ENCODE measurements around the gene DNAJB1.
"Not testable (repeated sequence)": the region's sequence is repeated elsewhere in the genome, so short reads cannot be mapped to it uniquely, and the experiment has no call there.

DNAJB1 gene

DNA sequence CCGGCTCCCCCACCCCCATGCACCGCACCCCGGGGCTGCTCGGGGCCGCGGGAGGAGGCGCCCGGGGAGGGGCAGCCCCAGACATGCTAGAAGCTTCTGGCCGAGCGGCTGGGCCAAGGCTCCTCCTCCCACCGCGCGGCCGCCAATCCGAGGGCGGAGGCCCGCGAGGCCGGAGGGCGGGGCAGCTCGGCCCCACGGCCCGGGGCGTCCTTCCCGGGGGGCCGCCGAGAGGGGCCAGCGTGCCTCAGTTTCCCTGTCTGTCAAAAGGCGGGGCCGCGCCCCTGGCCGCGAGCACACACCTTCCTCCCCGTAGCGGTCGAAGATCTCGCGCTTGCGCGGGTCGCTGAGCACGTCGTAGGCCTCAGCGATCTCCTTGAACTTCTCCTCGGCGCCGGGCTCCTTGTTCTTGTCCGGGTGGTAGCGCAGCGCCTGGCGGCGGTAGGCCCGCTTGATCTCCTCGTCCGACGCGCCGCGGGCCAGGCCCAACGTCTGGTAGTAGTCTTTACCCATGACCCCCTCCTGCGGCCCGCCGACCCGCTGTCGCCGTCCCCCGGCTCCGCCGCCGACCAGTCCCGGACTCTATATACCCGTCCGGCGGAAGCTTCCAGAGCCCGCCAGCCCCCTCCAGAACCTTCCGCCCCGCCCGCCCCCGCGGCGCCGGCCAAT, at the start of gene DNAJB1:
TSS of gene DNAJB1 (minus strand) at position 558 of the 666 bp plus-strand sequence. CDS start at position 510, 48 bp downstream.
- peak in 1 of 2 donors; percentile 53 for DNase-seq (ENCODE audit: extremely low read depth in 1 of 2, low read depth in 1 of 2)

DNA sequence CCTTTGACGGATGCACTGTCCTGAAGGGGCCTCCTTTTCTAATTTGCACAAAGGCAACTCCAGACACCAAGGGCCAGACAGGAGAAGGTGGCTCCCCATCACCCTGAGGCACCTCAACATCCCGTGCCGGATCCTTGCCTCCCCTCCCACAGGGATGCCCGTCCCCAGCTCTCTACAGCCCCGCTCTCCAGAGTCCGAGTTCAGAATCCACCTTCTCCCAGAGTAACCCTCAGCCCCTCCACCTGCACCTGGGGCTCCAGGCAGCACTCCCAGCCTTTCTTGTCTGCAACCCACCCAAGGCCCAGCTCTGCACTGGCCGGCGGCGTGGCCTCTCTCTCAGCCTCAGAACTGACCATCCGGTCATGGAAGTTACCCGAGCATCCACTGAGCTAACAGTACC, 48.9 kb upstream of the DNAJB1 start:
- no peak for DNase-seq (ENCODE audit: extremely low read depth in 1 of 2, low read depth in 1 of 2)

DNA sequence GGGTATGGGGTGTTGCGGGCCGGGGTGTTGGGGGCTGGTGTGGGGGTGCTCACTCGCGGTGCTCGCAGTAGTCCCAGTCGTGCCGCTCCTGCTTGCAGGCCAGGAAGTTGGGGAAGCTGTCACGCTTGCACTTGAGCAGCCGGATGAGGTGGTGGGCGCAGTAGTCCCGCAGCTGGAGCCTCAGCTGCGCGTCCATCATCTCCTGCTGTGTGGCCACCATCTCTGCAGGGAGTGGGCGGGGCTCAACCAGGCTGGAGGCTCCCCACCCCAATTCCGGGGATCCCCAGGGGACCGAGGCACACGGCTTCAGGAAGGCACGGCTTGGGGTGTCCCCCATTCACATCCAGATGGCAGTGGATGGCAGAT, 48.5 kb upstream of the DNAJB1 start:
- no peak for DNase-seq (ENCODE audit: extremely low read depth in 1 of 2, low read depth in 1 of 2)

DNA sequence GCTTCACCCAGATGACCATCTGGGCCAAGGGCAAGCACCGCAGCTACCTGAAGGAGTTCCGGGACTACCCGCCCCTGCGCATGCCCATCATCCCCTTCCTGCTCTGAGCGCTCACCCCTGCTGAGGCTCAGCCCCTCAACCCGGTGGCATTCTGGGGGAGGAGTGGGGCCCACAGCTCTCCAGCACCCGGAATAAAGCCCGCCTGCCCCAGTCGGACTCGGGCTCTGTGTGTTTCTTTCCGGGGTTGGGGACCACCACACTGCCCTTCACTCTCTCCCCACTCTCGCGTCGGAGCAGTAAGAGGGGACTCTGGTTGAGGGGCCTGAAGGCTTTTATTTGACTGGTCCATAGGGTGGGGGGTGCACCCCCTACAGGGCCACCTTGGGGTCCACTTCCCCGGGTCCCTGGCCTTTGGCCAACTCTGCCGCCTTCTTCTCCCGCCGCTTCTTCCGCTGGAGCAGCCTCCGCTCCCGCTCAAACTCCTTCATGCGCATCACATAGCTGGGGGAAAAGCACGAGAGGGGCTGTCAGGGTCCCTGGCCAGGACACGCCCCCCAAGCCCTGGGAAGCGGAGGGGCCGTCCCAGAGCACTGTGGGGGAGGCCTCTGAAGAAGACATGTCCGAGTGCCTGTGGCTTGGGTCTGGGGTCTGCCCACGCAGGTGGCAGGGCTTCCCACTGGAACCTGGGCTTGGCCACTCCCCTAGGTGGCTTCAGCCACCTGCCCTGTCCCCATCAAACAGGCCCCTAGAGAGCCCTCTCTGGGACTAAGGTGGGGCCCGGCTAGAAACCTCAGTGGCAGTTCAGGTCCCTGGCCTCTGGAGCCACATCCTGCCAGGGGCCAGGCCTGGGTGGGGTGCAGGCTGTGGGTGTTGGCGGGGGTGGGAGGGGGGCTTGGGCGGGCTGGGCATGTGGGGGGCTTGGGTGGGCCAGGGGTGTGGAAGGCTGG, 47.8 kb upstream of the DNAJB1 start:
- no peak for DNase-seq (ENCODE audit: extremely low read depth in 1 of 2, low read depth in 1 of 2)

DNA sequence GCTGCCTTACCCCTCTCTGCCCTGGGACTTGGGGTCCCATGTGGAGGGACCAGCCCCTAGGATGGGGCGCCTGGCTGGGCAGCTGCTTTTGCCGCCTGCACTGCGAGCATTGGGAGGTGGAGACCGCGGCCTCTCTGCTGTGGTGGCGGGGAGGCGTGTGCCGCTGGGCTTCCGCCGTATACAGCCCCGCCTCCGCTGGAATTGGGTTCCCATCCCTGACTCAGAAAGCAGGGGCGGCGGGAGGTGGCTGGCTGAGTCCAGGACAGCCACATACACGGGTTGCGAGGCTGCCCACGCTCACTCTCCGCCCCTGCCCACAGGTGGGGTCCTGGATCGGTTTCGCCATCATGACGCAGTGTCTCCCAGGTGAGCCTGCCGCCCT, 47.1 kb upstream of the DNAJB1 start:
- no peak for DNase-seq (ENCODE audit: extremely low read depth in 1 of 2, low read depth in 1 of 2)

DNA sequence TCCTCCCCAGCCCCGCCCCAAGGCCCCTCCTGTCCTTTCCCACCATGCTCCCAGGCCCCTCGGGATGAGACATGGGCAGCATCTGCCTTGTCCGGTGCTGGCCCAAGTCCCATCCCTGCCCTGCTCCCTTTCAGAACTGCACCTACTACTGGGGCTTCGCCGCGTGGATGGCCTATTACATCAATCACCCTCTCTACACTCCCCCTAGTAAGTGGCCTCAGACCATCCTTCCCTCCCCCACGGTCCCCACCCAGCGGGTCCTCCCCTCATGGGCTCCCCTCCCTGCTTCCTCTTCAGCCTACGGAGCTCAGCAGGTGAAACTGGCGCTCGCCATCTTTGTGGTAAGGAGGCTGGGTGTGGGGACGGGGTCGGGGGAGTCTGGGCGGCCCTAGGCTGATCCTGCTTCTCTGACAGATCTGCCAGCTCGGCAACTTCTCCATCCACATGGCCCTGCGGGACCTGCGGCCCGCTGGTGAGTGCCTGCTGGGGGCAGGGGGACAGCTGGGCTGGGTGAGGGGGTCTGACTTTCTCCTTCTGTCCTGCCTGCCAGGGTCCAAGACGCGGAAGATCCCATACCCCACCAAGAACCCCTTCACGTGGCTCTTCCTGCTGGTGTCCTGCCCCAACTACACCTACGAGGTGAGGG, 46.6 kb upstream of the DNAJB1 start:
- DNase-seq (ENCODE audit: extremely low read depth in 1 of 2, low read depth in 1 of 2): not testable (repeated sequence)

DNA sequence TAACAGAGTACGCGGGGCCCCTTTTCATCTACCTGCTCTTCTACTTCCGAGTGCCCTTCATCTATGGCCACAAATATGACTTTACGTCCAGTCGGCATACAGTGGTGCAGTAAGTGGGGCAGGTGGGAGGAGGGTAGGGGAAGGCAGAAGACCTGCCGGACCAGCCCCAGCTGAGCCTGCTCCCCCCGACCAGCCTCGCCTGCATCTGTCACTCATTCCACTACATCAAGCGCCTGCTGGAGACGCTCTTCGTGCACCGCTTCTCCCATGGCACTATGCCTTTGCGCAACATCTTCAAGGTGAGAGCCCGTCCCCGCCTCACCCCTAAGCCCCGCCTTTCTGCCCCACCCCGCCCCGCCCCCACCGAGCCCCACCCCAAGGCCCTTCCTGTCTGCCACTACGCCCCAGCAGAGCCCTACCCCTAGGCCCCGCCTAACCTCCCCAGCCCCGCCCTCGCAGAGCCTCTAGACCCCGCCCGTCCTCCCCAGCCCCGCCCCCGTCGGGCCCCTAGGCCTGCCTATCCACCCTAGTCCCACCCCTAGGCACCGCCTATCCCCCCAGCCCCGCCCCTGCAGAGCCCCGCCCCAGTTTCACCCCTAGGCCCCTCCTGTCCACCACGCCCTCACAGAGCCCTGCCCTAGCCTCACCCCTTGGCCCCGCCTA, 45.9 kb upstream of the DNAJB1 start:
- peak in 1 of 2 donors; percentile 18 for DNase-seq (ENCODE audit: extremely low read depth in 1 of 2, low read depth in 1 of 2)

DNA sequence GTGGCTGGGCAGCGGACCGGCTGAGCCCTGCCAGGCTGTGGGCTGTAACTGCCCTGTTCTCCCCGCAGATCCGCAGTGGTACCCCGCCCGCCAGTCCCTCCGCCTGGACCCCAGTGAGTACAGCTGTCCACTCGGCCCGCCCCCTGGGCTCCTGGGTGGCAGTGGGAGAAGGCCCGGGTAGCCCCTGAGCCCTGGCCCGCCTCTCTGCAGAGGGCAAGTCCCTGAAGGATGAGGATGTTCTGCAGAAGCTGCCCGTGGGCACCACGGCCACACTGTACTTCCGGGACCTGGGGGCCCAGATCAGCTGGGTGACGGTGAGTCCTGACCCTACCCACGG, 45.4 kb upstream of the DNAJB1 start:
- no peak for DNase-seq (ENCODE audit: extremely low read depth in 1 of 2, low read depth in 1 of 2)

DNA sequence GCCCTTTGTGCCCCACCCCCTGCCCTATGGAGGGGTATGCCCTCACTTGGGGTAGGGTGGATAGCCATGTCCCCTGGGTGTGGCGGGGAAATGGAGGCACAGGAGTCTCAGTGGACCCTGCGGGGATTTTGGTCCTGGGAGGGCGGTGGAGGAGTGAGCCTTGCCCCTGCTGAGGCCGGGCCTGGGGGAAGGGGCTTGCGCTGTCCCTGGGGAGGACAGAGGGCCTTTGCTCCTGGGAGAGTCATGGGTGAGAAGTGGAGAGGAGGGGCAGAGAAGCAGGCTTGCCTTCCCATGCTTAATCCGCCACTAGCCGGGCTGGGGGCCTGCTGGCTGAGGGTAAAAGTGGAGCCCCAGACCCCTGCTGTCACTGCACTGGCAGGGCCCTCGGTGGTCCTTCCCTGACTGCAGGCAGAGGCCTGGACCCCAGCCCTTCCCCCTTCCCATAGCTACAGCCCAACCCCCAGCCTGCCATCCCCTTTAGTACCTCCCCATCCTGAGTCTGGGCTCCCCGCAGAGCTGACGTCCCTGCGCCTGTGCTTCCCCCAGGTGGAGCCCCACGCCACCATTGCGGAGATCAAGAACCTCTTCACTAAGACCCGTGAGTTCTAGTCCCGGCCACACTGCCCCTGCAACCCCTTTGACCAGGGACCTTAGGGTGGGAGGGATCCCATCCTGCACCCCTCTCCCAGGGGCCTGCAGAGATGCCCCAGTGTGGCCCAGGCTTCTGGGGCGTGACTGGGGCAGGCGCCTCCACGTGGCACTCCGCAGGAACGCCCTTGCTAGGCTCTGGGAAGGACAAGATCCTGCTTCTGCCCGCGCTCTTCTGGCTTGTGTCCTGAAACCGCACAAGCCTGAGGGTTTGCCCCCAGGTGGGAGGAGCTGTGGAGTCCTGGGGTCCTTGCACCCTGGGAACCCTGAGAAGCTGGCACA, 44.7 kb upstream of the DNAJB1 start:
- no peak for DNase-seq (ENCODE audit: extremely low read depth in 1 of 2, low read depth in 1 of 2)

DNA sequence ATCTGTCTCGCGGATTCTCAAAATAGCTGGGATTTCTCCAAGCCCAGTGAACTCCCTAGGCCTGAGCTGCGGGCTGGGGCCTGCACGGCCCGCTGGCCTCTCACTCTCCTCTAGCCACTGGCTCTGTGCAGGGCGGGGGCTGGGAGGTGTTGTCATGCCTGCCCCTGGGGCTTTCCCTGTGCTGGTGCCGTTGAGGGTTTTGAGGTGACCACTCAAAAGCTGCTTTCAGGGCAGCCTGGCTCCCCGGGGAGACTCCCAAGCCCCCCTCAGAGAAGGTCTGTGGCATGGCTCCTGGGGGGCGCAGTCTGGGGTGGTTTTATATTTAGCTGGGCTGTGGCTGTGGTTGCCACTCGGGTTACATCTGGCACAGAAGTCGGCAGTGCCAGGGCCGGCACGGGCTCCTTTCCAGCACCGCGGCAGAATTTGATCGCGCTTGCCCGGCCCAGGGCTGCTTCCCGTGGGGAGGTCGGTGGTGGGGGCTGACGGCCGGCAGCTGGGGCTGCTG, 43.7 kb upstream of the DNAJB1 start:
- no peak for DNase-seq (ENCODE audit: extremely low read depth in 1 of 2, low read depth in 1 of 2)

DNA sequence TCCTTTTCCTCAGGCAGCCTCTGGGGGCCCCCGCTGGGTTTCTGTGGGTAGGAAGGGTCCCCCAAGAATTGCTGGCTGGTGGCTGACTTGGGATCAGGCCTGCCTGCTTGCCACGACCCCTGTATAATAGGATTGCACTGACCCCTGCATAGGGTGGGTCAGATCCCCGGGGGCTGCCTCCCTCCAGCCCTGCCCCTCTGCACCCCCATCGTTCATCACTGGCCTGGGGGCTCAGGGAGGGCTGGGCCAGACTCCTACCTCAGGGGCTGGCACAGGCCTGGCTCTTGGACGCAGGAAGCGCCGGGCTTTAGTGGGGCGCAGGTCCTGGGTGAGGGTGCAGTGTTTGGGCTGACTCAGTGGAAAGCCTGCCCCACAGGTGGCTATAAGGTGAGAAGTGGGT, 43.1 kb upstream of the DNAJB1 start:
- DNase-seq (ENCODE audit: extremely low read depth in 1 of 2, low read depth in 1 of 2): no peak

DNA sequence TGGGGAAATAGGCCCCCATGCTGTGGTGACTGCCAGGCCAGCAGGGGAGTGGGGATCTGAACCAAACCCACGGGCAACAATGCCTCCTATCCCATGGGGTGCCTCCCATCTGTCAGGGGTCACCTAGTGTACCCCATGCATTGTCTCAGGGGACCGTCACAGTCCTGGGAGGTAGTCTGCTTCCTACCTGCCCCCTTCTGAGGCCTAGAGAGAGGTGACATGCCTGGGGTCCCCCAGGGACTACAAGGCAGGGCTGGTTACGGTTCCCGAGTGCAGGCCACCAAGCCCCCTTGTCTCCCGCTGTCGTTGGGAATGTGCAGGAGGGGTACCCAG, 42.5 kb upstream of the DNAJB1 start:
- no peak for DNase-seq (ENCODE audit: extremely low read depth in 1 of 2, low read depth in 1 of 2)

DNA sequence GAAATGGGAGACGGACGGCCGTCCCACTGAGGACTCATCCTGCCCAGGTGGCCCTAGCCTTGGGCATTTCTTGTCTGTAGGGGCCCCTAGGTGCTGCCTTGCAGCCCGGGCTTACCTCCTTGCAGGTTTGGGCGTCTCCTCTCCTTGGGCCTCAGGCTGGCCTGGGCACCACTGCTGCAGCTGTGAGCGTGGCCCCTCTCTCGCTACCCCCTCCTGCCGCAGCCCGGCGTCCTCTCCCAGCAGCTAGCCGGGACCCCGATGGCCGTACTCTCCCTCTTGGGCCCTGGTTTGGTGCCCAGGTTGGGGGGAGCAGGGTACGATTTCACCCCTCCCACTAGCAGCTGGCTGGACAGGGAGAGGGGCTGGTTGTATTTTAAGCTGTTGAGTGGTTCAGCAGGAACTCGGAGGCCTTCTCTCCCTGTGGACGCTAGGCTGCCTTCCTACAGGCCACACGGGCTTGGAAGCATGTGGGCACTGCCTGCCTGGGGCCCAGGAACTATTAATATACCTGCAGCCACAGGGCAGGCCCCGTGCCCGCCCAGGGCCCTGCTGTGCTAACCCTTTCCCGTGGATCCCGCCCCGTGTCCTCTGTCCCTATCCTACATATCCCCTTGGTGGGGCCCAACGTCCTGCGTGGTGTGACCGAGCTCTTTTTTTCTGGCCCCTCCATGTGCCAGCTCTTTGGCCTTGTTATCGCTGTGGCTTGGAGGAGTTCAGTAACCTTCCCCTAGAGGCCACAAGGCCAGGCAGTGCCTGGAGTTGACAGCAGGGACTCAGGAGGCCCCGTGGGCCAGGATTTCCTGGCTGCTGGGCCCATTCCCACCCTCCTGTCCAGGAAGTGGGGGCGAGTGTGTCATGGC, 41.9 kb upstream of the DNAJB1 start:
- DNase-seq (ENCODE audit: extremely low read depth in 1 of 2, low read depth in 1 of 2): no peak

DNA sequence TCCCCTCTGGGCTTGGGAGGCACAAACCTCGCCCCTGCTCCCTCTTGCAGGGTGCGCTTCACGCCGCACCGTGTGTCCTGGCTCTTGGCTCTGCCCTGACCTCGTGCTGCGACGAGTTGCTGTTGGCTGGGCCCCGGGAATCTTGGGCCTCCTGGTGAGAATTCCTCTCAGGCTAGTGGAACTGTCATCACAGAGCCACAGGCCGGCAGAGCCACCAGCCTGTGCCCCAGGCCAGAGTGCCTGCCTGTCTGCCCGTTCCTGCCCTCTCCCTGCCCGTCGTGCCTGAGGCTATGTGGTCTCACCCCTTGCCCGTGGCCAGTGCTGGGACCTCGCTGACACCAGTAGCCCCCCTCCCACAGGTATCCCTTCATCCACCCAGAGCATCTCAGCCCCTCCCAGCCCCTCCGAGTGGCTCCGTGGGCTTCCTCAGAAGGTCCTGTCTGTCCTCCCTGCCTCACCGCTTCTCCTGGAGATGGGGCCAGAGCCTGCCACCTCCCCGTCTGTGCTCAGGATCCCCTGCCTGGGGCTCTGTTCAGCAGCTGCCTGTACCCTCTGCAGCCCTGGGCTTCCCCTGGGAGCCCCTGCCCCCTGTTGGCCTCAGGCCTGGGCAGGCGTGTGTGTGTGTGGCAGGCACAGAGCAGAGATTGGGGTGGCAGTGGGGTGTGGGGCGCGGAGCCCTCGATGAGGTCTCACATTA, 40.3 kb upstream of the DNAJB1 start:
- DNase-seq (ENCODE audit: extremely low read depth in 1 of 2, low read depth in 1 of 2): no peak

DNA sequence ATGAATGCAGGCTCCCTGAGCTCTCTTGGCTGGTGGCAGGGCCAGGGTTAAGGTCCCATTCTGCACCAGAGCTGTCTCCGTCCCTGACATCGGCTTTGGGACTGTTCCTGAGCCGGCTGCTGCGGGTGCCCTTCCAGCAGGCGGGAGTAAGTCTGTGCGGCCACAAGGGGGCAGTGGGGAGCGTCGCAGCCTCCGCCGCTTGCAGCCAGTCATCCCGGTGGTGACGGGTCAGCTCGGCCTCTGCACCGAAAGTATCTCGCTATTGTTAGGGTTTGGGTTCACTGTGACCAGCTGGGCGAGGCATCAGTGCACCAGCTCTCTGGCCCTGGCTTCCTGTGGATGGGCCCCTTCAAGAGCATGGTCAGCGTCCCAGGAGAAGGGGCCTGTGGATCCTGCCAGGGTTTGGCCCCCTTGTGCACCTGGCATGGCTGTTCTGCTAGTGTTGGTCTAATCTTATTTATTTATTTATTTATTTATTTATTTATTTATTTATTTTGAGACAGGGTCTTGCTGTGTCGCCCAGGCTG, 38.5 kb upstream of the DNAJB1 start:
- peak; percentile 36 to 67 for DNase-seq (ENCODE audit: extremely low read depth in 1 of 2, low read depth in 1 of 2)

DNA sequence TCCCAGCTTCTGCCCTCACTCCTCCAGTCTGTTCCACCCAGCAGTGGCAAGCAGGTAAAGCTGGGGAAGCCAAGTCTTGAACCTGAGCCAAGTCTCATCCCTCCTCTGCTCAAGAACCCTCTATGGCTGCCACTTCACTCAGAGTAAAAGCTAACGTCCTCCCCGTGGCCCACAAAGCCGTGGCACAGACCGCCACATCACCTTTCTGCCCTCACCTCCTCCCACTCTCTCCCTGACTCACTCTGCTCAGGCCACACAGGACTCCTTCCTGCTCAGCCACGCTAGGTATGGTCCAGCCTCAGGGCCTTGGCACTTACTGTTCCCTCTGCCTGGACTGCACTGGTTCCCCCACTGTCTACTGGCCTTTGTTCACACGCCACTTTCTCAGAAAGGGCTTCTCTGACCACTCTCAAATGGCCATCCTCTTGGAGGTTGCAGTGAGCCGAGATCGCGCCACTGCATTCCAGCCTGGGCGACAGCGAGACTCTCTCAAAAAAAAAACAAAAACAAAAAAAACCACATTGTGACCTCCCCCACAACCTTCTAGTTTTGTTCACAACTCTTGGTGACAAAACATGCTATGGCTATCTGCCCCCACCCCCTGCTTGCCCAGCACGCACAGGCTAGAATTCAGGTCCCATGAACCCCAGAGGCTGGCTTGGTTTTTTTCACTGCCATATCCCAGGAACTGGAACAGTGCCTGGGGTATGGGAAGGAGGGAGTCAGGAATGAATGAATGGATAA, 37.9 kb upstream of the DNAJB1 start:
- DNase-seq (ENCODE audit: extremely low read depth in 1 of 2, low read depth in 1 of 2): no peak

DNA sequence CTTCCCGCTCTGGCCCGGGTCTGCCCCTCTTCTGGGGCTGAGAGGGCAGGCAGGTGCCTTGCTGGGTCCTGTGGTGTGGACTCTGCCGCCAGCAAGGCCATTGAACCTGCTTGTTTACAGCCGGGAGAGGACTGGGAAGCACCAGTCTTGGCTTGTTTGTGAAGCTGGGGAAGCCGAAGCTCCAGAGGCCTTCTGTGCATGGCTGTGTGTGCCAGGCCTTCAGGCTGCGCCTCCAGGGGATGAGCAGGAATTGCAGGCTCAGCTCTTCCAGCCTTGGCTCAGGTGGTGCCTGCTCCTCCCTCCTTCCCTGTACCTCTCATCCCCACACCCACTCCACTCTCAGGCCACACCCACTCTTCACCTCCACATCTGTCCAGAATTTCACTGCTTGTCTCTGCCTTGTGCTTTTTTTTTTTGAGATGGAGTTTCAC, 36.2 kb upstream of the DNAJB1 start:
- no peak for DNase-seq (ENCODE audit: extremely low read depth in 1 of 2, low read depth in 1 of 2)

DNA sequence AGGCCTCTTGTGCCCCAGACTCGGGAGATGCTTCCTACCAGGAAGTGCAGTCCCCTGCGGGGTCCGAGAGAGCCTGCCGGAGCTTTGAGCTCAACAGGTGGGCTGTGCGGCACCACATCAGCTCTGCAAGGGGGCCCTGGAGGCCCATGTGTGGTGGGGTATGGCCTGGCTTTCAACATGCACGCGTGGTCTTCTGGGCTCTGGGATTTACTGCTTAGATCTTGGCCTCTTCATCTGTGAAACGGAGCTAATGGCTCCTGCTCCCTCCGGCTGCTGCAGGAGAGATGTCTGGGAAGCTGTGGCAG, 35.7 kb upstream of the DNAJB1 start:
- DNase-seq (ENCODE audit: extremely low read depth in 1 of 2, low read depth in 1 of 2): no peak

All from activated CD8-positive, alpha-beta memory T cell treated with anti-CD3 and anti-CD28 coated beads for 1 hour (primary cell).